HFF-Myc (cell line): ENCODE measurements around the gene FZD8.

Source experiments
- DNase-seq: peaks from one replicate; pipeline ENCODE4 v3.0.0-alpha.2; 2011; ENCODE audit warnings: low read depth; ENCODE audit errors: extremely low read depth
- H3K4me3 ChIP-seq: replicated peaks from 2 replicates; pipeline ENCODE4 v1.5.1; 2011; ENCODE audit warnings: low read depth, mild to moderate bottlenecking, control low read depth, low read length
- TF ChIP-seq, protein P1 (sequence below): IDR thresholded peaks from 2 replicates; pipeline ENCODE4 v1.5.1; 2012; ENCODE audit warnings: mild to moderate bottlenecking, low read depth, low read length, control low read depth; ENCODE audit errors: missing control alignments

The FZD8 gene

DNA sequence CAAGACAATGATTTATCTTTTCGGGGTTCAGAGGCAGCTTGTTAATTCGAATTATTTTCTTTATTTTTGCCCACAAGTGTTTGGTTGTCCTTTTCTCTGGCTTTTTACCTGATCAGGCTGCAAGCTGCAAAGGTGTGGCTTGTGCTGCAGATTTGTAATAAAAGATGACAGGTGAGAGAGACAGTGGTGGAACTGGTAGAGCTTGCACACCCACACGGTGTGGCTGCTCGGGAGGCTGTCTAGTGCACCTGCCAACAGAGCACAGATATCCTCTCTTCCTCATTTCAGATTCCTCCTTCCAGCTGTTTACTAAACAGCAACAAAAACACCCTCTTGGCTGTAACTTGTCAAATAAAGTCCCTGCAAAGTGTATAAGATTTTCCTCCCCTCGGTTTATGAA lies 27.8 kb downstream of the FZD8 start:
- no peak for DNase-seq
- TF ChIP-seq, protein P1, sequence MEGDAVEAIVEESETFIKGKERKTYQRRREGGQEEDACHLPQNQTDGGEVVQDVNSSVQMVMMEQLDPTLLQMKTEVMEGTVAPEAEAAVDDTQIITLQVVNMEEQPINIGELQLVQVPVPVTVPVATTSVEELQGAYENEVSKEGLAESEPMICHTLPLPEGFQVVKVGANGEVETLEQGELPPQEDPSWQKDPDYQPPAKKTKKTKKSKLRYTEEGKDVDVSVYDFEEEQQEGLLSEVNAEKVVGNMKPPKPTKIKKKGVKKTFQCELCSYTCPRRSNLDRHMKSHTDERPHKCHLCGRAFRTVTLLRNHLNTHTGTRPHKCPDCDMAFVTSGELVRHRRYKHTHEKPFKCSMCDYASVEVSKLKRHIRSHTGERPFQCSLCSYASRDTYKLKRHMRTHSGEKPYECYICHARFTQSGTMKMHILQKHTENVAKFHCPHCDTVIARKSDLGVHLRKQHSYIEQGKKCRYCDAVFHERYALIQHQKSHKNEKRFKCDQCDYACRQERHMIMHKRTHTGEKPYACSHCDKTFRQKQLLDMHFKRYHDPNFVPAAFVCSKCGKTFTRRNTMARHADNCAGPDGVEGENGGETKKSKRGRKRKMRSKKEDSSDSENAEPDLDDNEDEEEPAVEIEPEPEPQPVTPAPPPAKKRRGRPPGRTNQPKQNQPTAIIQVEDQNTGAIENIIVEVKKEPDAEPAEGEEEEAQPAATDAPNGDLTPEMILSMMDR: no peak
- H3K4me3 ChIP-seq: no peak overlapping the region

DNA sequence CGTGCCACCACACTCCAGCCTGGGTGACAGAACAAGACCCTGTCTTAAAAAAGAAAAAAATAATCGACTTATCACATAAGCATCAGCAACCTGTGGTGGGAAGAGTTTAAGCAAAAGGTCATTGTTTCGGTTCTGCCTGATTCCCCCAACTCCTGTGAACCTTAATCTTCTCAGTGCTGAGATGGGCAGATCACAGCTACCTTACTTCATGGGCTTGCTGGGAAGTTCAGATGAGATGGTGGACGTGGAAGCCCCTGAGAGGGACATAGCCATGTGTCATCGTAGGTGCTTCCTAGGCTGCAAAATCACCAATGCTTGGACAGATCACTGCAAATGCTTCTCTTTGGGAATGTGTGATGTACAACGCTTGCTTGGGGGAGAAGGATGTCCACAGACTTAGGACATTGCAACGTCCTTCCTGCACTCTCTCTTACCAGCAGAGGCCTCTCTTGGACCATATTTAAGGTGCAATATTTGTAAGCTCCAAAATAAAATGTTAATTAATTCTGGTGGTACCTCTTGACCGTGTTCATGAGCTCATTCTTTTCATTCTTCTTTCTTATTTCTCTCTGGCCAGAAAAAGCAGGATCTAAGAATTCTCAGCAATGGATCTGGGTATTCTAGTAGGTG lies 28.4 kb downstream of the FZD8 start:
- TF ChIP-seq, protein P1: peak; percentile 15
- no peak for DNase-seq
- H3K4me3 ChIP-seq: no peak overlapping the region

DNA sequence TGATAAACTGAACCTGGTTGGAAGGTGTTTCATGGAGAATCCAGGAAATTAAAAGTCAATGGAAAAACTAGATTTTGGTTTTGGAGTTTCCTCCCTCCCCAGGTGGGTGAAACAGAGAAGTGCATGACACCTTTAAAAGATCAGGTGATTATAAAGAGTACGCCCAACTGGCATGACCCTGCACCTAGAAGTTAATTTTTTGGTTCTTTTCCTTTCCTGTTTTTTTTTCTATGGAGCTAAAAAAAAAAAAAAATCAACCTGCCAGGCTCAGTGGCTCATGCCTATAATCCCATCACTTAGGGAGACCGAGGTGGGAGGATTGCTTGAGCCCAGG lies 29.0 kb downstream of the FZD8 start:
- TF ChIP-seq, protein P1: no peak

DNA sequence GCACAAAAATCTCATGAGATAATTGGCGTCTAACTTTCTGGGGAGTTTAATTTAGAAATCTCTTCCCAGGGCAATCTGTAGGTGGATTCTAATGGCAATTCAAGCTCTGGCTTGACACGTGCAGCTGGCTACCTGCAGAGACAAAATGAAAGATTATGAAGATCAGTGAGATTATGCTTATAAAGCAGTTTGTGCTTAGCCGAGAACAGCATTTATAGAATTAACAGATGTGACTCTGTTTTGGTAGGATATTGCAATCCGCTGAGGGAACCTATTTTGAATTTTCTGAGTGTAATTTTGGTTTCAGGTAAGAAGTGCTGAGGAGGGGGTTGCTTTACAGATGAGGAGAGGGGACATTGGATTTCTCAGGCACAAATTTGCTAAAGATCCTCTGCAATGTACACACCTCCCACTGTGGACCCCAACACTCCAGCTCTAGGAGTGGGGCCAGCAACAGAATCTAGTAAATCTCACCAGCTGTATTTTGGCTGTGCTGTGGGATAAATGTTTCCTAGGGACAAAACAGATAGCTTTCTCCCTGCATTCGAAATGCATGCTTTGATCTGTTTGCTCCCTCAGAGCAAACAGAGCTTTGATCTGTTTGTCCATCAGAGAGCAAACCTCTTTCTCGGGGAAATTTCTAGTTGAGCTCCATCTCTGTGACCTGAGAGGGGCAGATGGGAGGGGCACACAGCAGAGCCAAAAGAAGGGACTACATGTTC lies 29.6 kb downstream of the FZD8 start:
- no peak overlapping the region for H3K4me3 ChIP-seq
- TF ChIP-seq, protein P1: no peak
- DNase-seq: no peak

More for the DNA sequence above, 29.0 kb downstream of the FZD8 start:
- DNase-seq: no peak
- no peak overlapping the region for H3K4me3 ChIP-seq

DNA sequence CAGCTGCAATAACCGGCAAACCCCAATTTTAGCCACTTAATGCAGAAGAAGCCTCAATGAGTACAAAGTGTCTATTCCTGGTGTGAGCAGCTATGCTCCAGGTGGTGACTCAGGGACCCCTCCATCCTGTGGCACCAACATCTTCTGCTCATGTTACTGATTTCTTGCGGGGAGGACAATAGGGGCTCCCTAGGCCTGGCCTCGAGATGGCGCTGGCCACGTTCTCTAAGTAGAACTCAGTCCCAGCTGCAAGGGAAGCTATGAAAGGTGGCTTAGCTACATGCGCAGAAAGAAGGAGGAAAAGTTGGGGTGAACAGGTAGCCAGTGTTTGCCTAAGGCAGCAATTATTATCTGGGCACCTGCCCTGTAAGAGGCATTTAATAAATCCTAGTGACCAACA lies 30.3 kb downstream of the FZD8 start:
- H3K4me3 ChIP-seq: no peak overlapping the region
- TF ChIP-seq, protein P1: peak; percentile 22
- no peak for DNase-seq

DNA sequence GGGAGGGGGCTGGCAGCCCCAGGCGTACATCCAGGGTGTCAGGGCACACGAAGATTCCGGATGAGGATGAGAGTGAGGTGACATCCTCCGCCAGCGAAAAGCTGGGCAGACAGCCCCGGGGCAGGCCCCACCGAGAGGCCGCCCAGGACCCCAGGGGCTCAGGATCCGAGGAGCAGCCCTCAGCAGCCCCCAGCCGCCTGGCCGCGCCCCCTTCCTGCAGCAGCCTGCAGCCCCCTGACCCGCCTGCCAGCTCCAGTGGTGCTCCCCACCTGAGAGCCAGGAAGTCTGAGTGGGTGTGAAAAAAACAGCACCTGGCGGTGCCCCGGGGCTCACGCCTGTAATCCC lies 33.8 kb downstream of the FZD8 start:
- DNase-seq: no peak
- TF ChIP-seq, protein P1: no peak
- H3K4me3 ChIP-seq: peak overlapping the region; percentile 33
